ENCODE data around the gene PLD5.
"Not testable (repeated sequence)": the region's sequence is repeated elsewhere in the genome, so short reads cannot be mapped to it uniquely, and the experiment has no call there.

The PLD5 gene

GRCh38 chr1:242139442-242139841, 385.1 kb downstream of the PLD5 start:
- no peak for DNase-seq

DNA sequence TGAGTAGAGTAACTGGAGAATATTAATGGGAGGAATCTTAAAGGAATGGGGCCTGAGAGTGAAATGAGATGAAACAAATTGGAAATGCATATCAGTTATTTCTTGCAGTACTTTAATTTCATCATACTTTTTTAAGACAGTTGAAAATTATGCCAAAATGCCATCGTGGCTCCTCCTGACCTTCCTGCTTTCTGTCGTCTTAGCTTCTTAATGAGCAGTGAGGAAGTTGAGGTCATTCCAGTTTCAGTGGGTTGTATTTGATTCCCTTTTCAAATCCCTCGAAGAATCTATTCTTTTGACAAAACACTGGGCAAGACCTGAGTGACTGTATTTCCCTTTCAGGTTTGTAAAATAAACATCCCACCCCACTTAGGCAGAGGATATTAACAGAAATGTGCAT, 390.7 kb downstream of the PLD5 start:
- no peak for DNase-seq

- no peak for DNase-seq
These were observed 391.1 kb downstream of the PLD5 start for GRCh38 chr1:242133351-242133750.

GRCh38 chr1:242132121-242132817, 392.2 kb downstream of the PLD5 start:
- no peak for DNase-seq

GRCh38 chr1:242128951-242129502, 395.5 kb downstream of the PLD5 start:
- DNase-seq = no peak

GRCh38 chr1:242120432-242120831, 404.1 kb downstream of the PLD5 start:
- no peak for DNase-seq

DNA sequence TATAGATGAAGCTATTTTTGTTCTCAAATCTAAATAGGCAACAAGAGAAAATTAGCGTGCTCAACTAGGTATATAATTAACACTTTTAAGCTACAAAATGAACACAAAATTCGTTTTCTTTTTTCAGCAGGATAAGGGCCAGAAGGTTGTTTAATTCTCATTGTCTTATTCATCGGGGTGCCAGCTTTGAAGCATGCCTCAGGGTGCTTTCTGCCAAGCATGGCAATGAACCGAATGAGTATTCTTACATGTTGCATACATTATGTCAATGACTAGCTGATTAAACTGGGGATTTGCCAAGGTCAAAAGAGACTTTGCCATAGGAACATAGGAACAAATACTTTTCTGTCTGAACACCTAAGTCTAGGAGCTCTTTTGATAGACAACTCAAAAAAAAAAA, 423.6 kb downstream of the PLD5 start:
- DNase-seq = no peak

- not testable (repeated sequence) for DNase-seq
These were observed 427.2 kb downstream of the PLD5 start for GRCh38 chr1:242097283-242097682.

GRCh38 chr1:242093116-242093515, 431.4 kb downstream of the PLD5 start:
- DNase-seq = no peak

DNA sequence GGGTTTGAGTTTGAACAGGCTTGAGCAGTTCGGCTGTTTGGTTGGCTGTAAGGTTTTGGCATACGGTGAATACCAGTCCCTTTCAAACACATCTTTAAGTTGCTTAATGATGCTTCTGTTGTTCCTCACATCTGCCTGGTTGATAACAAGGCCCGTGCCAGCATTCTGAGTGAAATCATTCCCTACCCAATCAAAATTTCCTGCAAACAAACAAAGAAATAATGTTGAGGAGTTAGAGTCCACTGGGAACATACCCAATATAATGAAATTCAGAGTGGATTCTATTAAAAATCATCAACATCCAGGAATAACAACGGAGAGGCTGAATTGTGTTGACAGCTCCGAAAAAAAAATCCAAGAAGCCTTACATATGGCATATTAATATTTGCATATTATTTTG, 434.6 kb downstream of the PLD5 start:
- DNase-seq = no peak

DNA sequence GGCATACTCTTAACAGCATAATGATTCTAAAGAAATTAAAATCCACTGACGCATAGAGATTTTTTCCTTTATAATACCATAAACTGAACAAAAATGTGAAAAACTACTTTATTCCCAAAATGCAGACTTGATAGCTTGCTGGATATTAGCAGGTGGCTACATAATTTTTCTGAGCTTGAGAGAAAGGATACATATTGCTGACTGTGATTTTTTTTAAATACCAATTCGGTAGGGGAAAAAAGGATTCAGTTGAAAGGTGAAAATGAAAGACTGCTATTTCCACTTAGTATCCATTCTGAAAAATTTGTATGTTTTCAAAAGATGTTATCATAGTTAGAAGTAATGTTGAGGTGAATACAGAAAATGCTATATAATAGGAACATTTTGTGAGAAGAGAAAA, 435.6 kb downstream of the PLD5 start:
- no peak for DNase-seq

- no peak for DNase-seq
These were observed 437.8 kb downstream of the PLD5 start for GRCh38 chr1:242086706-242087105.

GRCh38 chr1:242086093-242086492, 438.4 kb downstream of the PLD5 start:
- DNase-seq = no peak

- no peak for DNase-seq
These were observed 440.8 kb downstream of the PLD5 start for GRCh38 chr1:242083742-242084141.

DNA sequence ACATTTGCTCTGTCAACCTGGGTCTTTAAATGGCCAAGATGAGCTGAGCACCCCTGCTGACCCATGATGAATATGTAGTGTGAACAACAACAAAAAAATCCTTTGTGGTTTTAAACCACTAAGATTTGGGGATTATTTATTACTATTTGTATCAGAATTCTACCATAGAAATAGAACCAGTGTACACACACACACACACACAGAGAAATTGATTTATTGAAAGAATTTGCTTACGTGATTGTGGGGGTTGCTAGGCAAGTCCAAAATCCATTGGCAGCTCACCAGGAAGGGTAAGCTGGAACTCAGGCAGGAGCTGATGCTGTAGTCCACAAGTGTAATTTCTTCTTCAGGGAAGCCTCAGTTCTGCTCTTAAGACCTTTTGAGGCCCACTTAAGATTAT, 443.1 kb downstream of the PLD5 start:
- no peak for DNase-seq

GRCh38 chr1:242065813-242066212, 458.7 kb downstream of the PLD5 start:
- no peak for DNase-seq

DNA sequence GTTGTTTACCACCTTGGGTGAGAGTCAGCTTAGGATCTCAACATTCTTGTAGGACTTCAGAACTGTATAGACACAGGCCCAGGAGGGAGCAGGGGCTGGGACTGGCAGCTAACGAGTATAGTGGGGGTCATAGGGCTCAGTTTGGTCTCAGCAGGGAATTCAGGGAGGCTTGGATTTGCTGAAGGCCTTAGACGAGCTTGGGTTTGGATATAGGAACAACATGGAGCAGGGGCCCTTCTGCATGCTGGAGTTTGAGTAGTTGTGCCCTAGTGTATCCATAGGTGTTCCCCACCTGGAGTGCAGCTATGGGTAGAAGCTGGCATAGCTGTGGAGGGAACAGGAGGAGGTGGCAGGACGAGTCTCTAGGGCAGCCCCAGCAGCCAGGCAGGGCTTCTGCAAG, 462.2 kb downstream of the PLD5 start:
- no peak for DNase-seq

- DNase-seq = no peak
These were observed 464.5 kb downstream of the PLD5 start for GRCh38 chr1:242059976-242060375.

DNA sequence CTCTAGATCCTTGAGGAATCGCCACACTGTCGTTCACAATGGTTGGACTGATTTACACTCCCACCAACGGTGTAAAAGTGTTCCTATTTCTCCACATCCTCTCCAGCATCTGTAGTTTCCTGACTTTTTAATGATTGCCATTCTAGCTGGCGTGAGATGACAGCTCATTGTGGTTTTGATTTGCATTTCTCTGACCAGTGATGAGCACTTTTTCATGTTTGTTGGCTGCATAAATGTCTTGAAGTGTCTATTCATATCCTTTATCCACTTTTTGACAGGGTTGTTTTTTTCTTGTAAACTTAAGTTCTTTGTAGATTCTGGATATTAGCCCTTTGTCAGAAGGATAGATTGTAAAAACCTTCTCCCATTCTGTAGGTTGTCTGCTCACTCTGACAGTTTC, 465.9 kb downstream of the PLD5 start:
- not testable (repeated sequence) for DNase-seq

GRCh38 chr1:242058181-242058580, 466.3 kb downstream of the PLD5 start:
- not testable (repeated sequence) for DNase-seq

DNA sequence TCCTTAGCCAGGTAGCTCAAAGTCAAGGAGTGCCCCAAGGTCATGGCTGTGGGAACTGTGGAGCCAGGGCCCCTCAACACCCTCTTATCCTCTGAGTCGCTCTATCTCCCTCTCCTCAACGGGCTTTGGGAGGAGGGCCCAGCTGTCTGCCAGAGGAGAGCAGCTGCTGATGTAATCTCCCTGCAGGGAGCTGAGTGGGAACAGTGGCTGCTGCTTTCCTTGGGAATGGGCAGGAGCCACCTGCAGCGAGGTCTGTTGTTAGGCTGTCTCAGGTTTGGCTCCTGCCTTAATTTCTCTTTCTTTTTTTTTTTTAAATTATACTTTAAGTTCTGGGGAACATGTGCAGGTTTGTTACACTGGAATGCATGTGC, 466.8 kb downstream of the PLD5 start:
- no peak for DNase-seq

DNA sequence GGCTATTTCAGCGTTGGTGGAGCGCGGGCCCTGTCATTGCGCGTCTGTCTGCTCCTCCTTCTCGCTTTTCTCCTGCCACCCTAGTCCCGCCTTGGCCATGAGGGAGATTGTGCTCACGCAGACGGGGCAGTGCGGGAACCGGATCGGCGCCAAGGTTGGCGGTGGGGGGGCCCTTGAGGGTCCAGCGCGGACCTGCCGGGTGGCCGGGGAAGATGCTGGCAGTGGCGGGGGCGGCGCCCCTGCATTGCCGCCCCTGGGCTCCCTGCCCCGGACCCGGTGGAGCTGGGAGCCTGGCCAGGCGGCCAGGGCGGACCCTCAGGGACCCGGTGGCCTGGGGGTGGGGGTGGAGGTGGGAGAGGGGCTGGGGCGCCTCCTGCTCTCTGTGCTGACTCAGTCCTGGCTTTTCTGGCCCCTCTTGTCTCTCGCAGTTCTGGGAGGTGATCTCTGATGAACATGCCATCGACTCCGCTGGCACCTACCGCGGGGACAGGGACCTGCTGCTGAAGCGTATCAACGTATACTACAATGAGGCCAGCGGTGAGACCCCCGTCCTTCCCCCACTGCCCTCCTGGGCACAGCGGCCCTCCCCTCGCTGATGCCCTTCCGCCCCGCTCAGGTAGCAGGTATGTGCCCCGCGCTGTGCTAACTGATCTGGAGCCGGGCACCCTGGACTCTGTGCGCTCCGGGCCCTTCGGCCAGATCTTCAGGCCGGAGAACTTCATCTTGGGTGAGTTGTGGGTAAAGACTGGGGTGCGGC, 467.3 kb downstream of the PLD5 start:
- DNase-seq = no peak

- no peak for DNase-seq
These were observed 468.7 kb downstream of the PLD5 start for GRCh38 chr1:242055749-242056320.

GRCh38 chr1:242043165-242043564, 481.3 kb downstream of the PLD5 start:
- DNase-seq = no peak
